Medulla oblongata (tissue), 1 donor: Measurements from ENCODE around the gene MYLK4.

Source experiments
- DNase-seq: peaks from one replicate; pipeline ENCODE4 v3.0.0-alpha.2; 2015; ENCODE audit errors: extremely low spot score

MYLK4 gene

GRCh38 chr6:2750832-2751231 lies at the start of gene MYLK4:
TSS of gene MYLK4 (minus strand) at chr6:2750922. CDS start at chr6:2749294, 1,628 bp downstream.
- no peak for DNase-seq

- no peak for DNase-seq
Observed at GRCh38 chr6:2799936-2800527, 49.3 kb upstream of the MYLK4 start.

- no peak for DNase-seq
Observed at GRCh38 chr6:2798586-2799134, 47.9 kb upstream of the MYLK4 start.

GRCh38 chr6:2797564-2798031 lies 46.9 kb upstream of the MYLK4 start:
- no peak for DNase-seq

- no peak for DNase-seq
Observed at GRCh38 chr6:2796861-2797260, 46.1 kb upstream of the MYLK4 start.

GRCh38 chr6:2795956-2796355 lies 45.2 kb upstream of the MYLK4 start:
- DNase-seq = no peak

GRCh38 chr6:2795162-2795561 lies 44.4 kb upstream of the MYLK4 start:
- DNase-seq = no peak

- no peak for DNase-seq
Observed at GRCh38 chr6:2794171-2794730, 43.5 kb upstream of the MYLK4 start.

- DNase-seq = peak; percentile 35
Observed at GRCh38 chr6:2793534-2794151, 42.9 kb upstream of the MYLK4 start.

GRCh38 chr6:2792330-2793110 lies 41.8 kb upstream of the MYLK4 start:
- DNase-seq = no peak

- DNase-seq = no peak
Observed at GRCh38 chr6:2791450-2791974, 40.8 kb upstream of the MYLK4 start.

- peak; percentile 79 for DNase-seq
Observed at GRCh38 chr6:2790588-2791449, 40.1 kb upstream of the MYLK4 start.

- no peak for DNase-seq
Observed at GRCh38 chr6:2786269-2786668, 35.5 kb upstream of the MYLK4 start.

GRCh38 chr6:2784930-2785329 lies 34.2 kb upstream of the MYLK4 start:
- no peak for DNase-seq

GRCh38 chr6:2784061-2784460 lies 33.3 kb upstream of the MYLK4 start:
- no peak for DNase-seq

GRCh38 chr6:2783188-2783963 lies 32.7 kb upstream of the MYLK4 start:
- no peak for DNase-seq

- no peak for DNase-seq
Observed at GRCh38 chr6:2782825-2783187, 32.1 kb upstream of the MYLK4 start.

- no peak for DNase-seq
Observed at GRCh38 chr6:2782356-2782708, 31.6 kb upstream of the MYLK4 start.

GRCh38 chr6:2781685-2782355 lies 31.1 kb upstream of the MYLK4 start:
- no peak for DNase-seq
